ENCODE measurements around the gene BMERB1.

GRCh38 chr16:15631730-15632409, 197.5 kb downstream of the BMERB1 start:
- TF ChIP-seq CTCF (conservative IDR thresholded peaks at IDR 0.05; ENCODE audit: low read depth in 2 of 2) (no peak), EZH2phosphoT487 (IDR thresholded peaks at IDR 0.05; ENCODE audit: unreplicated experiment) (no peak), EZH2 (IDR thresholded peaks at IDR 0.05; ENCODE audit: low read depth, unreplicated experiment) (no peak), REST (IDR thresholded peaks at IDR 0.05; ENCODE audit: unreplicated experiment) (no peak), POLR2AphosphoS5 (IDR thresholded peaks at IDR 0.05; ENCODE audit: low read depth) (no peak), ETS1 (IDR thresholded peaks at IDR 0.05) (no peak), JUNB (IDR thresholded peaks at IDR 0.05; ENCODE audit: unreplicated experiment) (no peak), STAT1 (IDR thresholded peaks at IDR 0.05; ENCODE audit: unreplicated experiment) (no peak), CREB1 (CRISPR knock-in tag; IDR thresholded peaks at IDR 0.05; ENCODE audit: low read depth) (no peak), ZNF114 (CRISPR knock-in tag; IDR thresholded peaks at IDR 0.05) (no peak), ZNF331 (CRISPR knock-in tag; IDR thresholded peaks at IDR 0.05; ENCODE audit: low read depth) (no peak)
